ENCODE data around the gene SLC19A1. TPM values are rescaled to one million over a fixed set of nuclear protein-coding genes. Genes with fewer than 3 reads are reported as not detected.

SLC19A1 gene
- total RNA-seq, 4 donors from 2014 or later: 3.3 to 27.9 (median 11.4) TPM

GRCh38 chr21:45516071-45516670 lies 26.1 kb downstream of the SLC19A1 start:
- H3K27ac ChIP-seq: no peak overlapping the region
- H3K4me1 ChIP-seq: no peaks in the 10 kb centered on the region
- TF ChIP-seq EP300 (IDR thresholded peaks at IDR 0.05) (no peak), POLR2A (IDR thresholded peaks at IDR 0.05) (no peak)
- TF ChIP-seq, protein P1, sequence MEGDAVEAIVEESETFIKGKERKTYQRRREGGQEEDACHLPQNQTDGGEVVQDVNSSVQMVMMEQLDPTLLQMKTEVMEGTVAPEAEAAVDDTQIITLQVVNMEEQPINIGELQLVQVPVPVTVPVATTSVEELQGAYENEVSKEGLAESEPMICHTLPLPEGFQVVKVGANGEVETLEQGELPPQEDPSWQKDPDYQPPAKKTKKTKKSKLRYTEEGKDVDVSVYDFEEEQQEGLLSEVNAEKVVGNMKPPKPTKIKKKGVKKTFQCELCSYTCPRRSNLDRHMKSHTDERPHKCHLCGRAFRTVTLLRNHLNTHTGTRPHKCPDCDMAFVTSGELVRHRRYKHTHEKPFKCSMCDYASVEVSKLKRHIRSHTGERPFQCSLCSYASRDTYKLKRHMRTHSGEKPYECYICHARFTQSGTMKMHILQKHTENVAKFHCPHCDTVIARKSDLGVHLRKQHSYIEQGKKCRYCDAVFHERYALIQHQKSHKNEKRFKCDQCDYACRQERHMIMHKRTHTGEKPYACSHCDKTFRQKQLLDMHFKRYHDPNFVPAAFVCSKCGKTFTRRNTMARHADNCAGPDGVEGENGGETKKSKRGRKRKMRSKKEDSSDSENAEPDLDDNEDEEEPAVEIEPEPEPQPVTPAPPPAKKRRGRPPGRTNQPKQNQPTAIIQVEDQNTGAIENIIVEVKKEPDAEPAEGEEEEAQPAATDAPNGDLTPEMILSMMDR (IDR thresholded peaks at IDR 0.05): no peak
- peaks cover 0 to 86% (median 3%) of the 10 kb centered on the region in 3 donors for H3K36me3 ChIP-seq
- no peaks in the 10 kb centered on the region for H3K27me3 ChIP-seq
- H3K9me3 ChIP-seq: peaks cover 0 to 35% (median 13%) of the 10 kb centered on the region in 4 donors
- no peak overlapping the region for H3K4me3 ChIP-seq
- DNase-seq (ENCODE audit: low spot score in 2 of 2): no peak
- WGBS, 2 donors: 93 to 95% methylated on average over 15 to 21 of the region's 21 CpGs

GRCh38 chr21:45515241-45516061 lies 26.8 kb downstream of the SLC19A1 start:
- H3K4me1 ChIP-seq: no peaks in the 10 kb centered on the region
- DNase-seq (ENCODE audit: low spot score in 2 of 2): no peak
- no peak overlapping the region for H3K4me3 ChIP-seq
- peaks cover 0 to 85% (median 3%) of the 10 kb centered on the region in 3 donors for H3K36me3 ChIP-seq
- H3K27me3 ChIP-seq: no peaks in the 10 kb centered on the region
- H3K27ac ChIP-seq: no peak overlapping the region
- 91 to 93% methylated on average over 16 to 31 of the region's 31 CpGs for WGBS, 2 donors
- TF ChIP-seq, protein P1 (IDR thresholded peaks at IDR 0.05): no peak
- peaks cover 0 to 28% (median 10%) of the 10 kb centered on the region in 4 donors for H3K9me3 ChIP-seq

DNA sequence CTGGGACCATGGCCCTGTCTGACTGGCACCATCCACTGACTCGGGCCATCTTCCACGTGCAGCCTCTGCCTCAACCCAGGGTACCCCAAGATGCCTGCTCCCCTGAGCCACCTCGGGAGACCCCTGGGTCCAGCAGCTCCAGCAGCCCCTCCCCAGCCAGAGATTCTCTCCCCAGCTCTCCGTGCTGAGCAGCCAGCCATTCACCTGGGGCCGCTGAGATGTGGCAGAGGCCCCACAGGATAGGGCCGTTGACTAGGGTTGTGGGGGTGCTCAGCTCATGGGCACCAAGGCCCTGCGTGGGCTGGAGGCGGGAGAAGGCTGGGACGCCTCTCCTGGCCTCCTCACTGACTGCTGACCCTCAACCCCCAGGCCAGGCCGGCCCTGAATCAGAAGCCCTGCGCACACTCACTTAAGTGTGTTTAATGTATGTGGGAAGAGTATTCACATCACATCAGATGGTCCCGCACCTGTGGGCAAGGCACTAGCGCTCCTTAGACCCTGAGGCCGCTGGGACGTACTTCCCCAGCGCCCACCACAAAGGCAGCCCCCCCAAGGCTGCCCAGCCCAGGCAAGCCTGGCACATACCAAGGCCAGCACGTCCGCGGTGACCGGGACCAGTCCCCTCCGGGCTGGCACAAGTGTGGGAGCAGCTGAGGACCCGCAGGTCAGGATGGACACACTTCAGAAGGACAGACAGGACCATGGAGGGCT lies 27.8 kb downstream of the SLC19A1 start:
- no peaks in the 10 kb centered on the region for H3K27me3 ChIP-seq
- 79 to 83% methylated on average over 20 to 21 of the region's 22 CpGs for WGBS, 2 donors
- DNase-seq (ENCODE audit: low spot score in 2 of 2): no peak
- TF ChIP-seq EP300 (IDR thresholded peaks at IDR 0.05) (no peak), POLR2A (IDR thresholded peaks at IDR 0.05) (no peak)
- TF ChIP-seq, protein P1 (IDR thresholded peaks at IDR 0.05): no peak
- peaks cover 0 to 85% (median 3%) of the 10 kb centered on the region in 3 donors for H3K36me3 ChIP-seq
- no peaks in the 10 kb centered on the region for H3K4me1 ChIP-seq
- H3K9me3 ChIP-seq: peaks cover 0 to 18% (median 6%) of the 10 kb centered on the region in 4 donors
- no peak overlapping the region for H3K27ac ChIP-seq
- no peak overlapping the region for H3K4me3 ChIP-seq

DNA sequence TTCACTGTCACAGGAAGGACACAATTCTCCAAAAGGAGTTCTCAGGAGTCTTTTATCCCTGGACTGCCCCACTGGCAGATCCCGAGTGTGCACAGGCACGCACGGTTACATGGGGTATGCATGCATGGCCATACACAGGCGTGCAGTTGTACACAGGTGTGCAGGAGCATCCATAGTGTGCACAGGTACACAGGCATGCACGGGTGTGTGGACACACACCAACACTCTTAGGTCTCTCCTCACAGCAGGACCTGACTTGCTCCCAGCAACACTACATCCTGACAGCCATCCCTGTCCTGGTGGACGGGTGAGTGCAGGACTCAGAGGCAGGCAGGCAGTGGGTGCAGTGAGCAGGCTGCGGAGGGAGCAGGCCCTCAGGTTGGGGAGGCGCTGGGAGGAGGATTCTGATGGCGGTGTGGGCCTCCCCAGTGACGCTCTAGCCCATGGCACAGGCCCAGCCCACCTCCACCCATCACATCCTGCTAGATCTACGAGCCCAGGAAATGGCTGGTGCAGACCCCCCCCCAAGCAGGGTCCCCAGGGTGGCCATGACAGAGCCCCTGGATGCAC lies 28.4 kb downstream of the SLC19A1 start:
- no peak overlapping the region for H3K27ac ChIP-seq
- TF ChIP-seq, protein P1 (IDR thresholded peaks at IDR 0.05): no peak
- no peak for TF ChIP-seq POLR2A (IDR thresholded peaks at IDR 0.05)
- TF ChIP-seq EP300 (IDR thresholded peaks at IDR 0.05): no peak
- 81 to 93% methylated on average over 6 to 8 of the region's 11 CpGs for WGBS, 2 donors
- H3K4me1 ChIP-seq: no peaks in the 10 kb centered on the region
- H3K9me3 ChIP-seq: peaks cover 0 to 12% (median 3%) of the 10 kb centered on the region in 4 donors
- no peak for DNase-seq (ENCODE audit: low spot score in 2 of 2)
- H3K4me3 ChIP-seq: no peak overlapping the region
- no peaks in the 10 kb centered on the region for H3K27me3 ChIP-seq
- peaks cover 0 to 87% (median 3%) of the 10 kb centered on the region in 3 donors for H3K36me3 ChIP-seq

Measured in tibial nerve (tissue), 4 donors.